HCT116 (cell line): ENCODE measurements around the gene XAGE2. TPM values are rescaled to one million over a fixed set of nuclear protein-coding genes. Genes with fewer than 3 reads are reported as not detected.

Source experiments
- ATAC-seq: fragments of 200-7000 bp; cut with Tn5 transposase; 2 replicates; pipeline ENCODE4 v1.9.1; 2020; ENCODE audit warnings: mild to moderate bottlenecking, moderate library complexity
- BruUV-seq: library from RNA; stranded (reverse); fragments of 400-500 nt; replicated peaks from 2 replicates; lab custom pipeline; 2021; lab: Mats Ljungman, UMichigan
- CTCF ChIA-PET: fragments of 300-600 bp; sonication (Branson Sonifier 250); formaldehyde crosslinking; loops from one replicate; lab custom pipeline; 2021; ENCODE audit warnings: antibody characterized with exemption; lab: Charles Lee
- POLR2A ChIA-PET: fragments of 300-600, 350-600 bp; sonication (Branson Sonifier 250); formaldehyde crosslinking; loops from one replicate; lab custom pipeline; 2021; ENCODE audit warnings: antibody characterized with exemption; lab: Charles Lee
- RAD21 ChIA-PET, 2 experiments: fragments of 300-600 bp; sonication (Branson Sonifier 250); formaldehyde crosslinking; loops; one replicate each; lab custom pipeline; 2023; ENCODE audit warnings: low total read pairs in 2 of 2; ENCODE audit not compliant: uncharacterized antibody in 2 of 2, unreplicated experiment in 2 of 2, low non-redundant PET in 1 of 2; lab: Charles Lee
- DNase-seq: peaks from one replicate; pipeline ENCODE4 v3.0.0-alpha.2; 2010; ENCODE audit warnings: low read depth, low spot score
- H2AFZ ChIP-seq: fragments of 200-600 bp; shearing (Covaris generic), sonication (generic); 2 replicates; pipeline ENCODE4 v1.6.1; 2017; ENCODE audit warnings: low read depth, mixed run types, mixed read lengths, antibody characterized with exemption, low read length; ENCODE audit not compliant: poor library complexity, severe bottlenecking
- H3K27ac ChIP-seq: 2 replicates; pipeline ENCODE4 v1.5.1; 2012; ENCODE audit warnings: low read depth, low read length
- H3K27me3 ChIP-seq: fragments of 200-600 bp; sonication (generic); 2 replicates; pipeline ENCODE4 v1.6.1; 2016; ENCODE audit warnings: mixed run types, low read length, mixed read lengths; ENCODE audit not compliant: insufficient read depth
- H3K36me3 ChIP-seq, 2 experiments: fragments of 200-500 bp in 1 of 2; fragments of 200-600 bp in 1 of 2; sonication (Bioruptor generic) in 1 of 2; sonication (generic) in 1 of 2; 2 replicates each; pipeline versions ENCODE4 v1.5.1 to v1.6.1; 2014 to 2016; ENCODE audit warnings: low read length in 2 of 2, inconsistent platforms in 1 of 2, mixed read lengths in 1 of 2, mixed run types in 1 of 2; ENCODE audit not compliant: insufficient read depth in 2 of 2, control insufficient read depth in 1 of 2
- H3K4me1 ChIP-seq, 2 experiments: fragments of 200-600 bp in 1 of 2; sonication (generic) in 1 of 2; 2 replicates each; pipeline versions ENCODE4 v1.5.1 to v1.6.1; 2012 to 2017; ENCODE audit warnings: low read length in 2 of 2, inconsistent platforms in 1 of 2, mild to moderate bottlenecking in 1 of 2, mixed read lengths in 1 of 2, mixed run types in 1 of 2, moderate library complexity in 1 of 2; ENCODE audit not compliant: insufficient read depth in 2 of 2, control insufficient read depth in 1 of 2
- H3K4me2 ChIP-seq: fragments of 200-600 bp; sonication (generic); 2 replicates; pipeline ENCODE4 v1.6.1; 2017; ENCODE audit warnings: mixed run types, low read length, mixed read lengths
- H3K4me3 ChIP-seq, 2 experiments: fragments of 200-600 bp in 1 of 2; sonication (generic) in 1 of 2; replicated peaks in 1 of 2; 2 replicates each; pipeline ENCODE4 v1.5.1; 2011 to 2016; ENCODE audit warnings: low read length in 2 of 2, control low read depth in 1 of 2, low read depth in 1 of 2, mild to moderate bottlenecking in 1 of 2, mixed read lengths in 1 of 2, mixed run types in 1 of 2
- H3K79me2 ChIP-seq: fragments of 200-600 bp; sonication (generic); 2 replicates; pipeline ENCODE4 v1.6.1; 2017; ENCODE audit warnings: mild to moderate bottlenecking, mixed run types, low read length, moderate library complexity, mixed read lengths; ENCODE audit not compliant: insufficient read depth
- H3K9ac ChIP-seq: fragments of 200-600 bp; sonication (generic); 2 replicates; pipeline ENCODE4 v1.6.1; 2016; ENCODE audit warnings: low read length, mixed read lengths
- H3K9me2 ChIP-seq: fragments of 200-600 bp; sonication (generic), shearing (Covaris generic); 2 replicates; pipeline ENCODE4 v1.6.1; 2017; ENCODE audit warnings: mixed run types, mild to moderate bottlenecking, moderate library complexity; ENCODE audit not compliant: insufficient read depth
- H3K9me3 ChIP-seq, 2 experiments: fragments of 200-500 bp in 1 of 2; fragments of 200-600 bp in 1 of 2; sonication (Bioruptor generic) in 1 of 2; sonication (generic) in 1 of 2; 2 replicates each; pipeline ENCODE4 v1.6.1; 2014 to 2017; ENCODE audit warnings: low read length in 2 of 2, mixed read lengths in 2 of 2, inconsistent platforms in 1 of 2, low read depth in 1 of 2, mild to moderate bottlenecking in 1 of 2, mixed run types in 1 of 2, moderate library complexity in 1 of 2; ENCODE audit not compliant: control insufficient read depth in 1 of 2, insufficient read depth in 1 of 2
- H4K20me1 ChIP-seq: fragments of 200-600 bp; sonication (generic), shearing (Covaris generic); 2 replicates; pipeline ENCODE4 v1.6.1; 2017; ENCODE audit warnings: mixed run types, mild to moderate bottlenecking, moderate library complexity; ENCODE audit not compliant: insufficient read depth
- ATF3 ChIP-seq: IDR thresholded peaks from 2 replicates; pipeline ENCODE4 v1.6.1; 2012
- CBX3 ChIP-seq: IDR thresholded peaks from 2 replicates; pipeline ENCODE4 v1.6.1; 2012; ENCODE audit warnings: low read depth
- ELF1 ChIP-seq: IDR thresholded peaks from 2 replicates; pipeline ENCODE4 v1.6.1; 2012; ENCODE audit warnings: low read depth, borderline replicate concordance
- EZH2 ChIP-seq: fragments of 200-600 bp; sonication (generic); IDR thresholded peaks from 2 replicates; pipeline ENCODE4 v1.6.1; 2017; ENCODE audit warnings: antibody characterized with exemption, mixed run types
- EZH2phosphoT487 ChIP-seq: fragments of 200-600 bp; IDR thresholded peaks from 2 replicates; pipeline ENCODE4 v1.6.1; 2018; ENCODE audit warnings: antibody characterized with exemption, borderline replicate concordance
- MAX ChIP-seq: IDR thresholded peaks from 2 replicates; pipeline ENCODE4 v1.6.1; 2012
- REST ChIP-seq: IDR thresholded peaks from 2 replicates; pipeline ENCODE4 v1.6.1; 2012; ENCODE audit warnings: low read depth
- SP1 ChIP-seq: IDR thresholded peaks from 2 replicates; pipeline ENCODE4 v1.6.1; 2012; ENCODE audit warnings: low read depth
- ZFX ChIP-seq: fragments of 450-650 bp; IDR thresholded peaks from 2 replicates; pipeline ENCODE4 v1.6.1; 2017
- ZNF274 ChIP-seq: fragments of 200-500 bp; sonication (Bioruptor generic); IDR thresholded peaks from 2 replicates; pipeline ENCODE4 v1.6.1; 2014; ENCODE audit warnings: mild to moderate bottlenecking, low read depth, low read length, inconsistent platforms
- intact Hi-C: fragments of 100-400 bp; cut with micrococcal nuclease; formaldehyde crosslinking; loops from 2 replicates; pipeline ENCODE4 v1.10.0; 2022
- total RNA-seq: library from RNA; stranded (reverse); gene quantifications from one replicate; pipeline ENCODE4 v1.2.1, GENCODE V29; 2021; ENCODE audit not compliant: unreplicated experiment

The XAGE2 gene
- total RNA-seq, 1 experiment from 2014 or later: not detected

GRCh38 chrX:52353838-52354237, 15.0 kb upstream of the XAGE2 start:
- ChIA-PET CTCF (no interaction called here), RAD21 (no interaction called here), POLR2A (no interaction called here)
- BruUV-seq: no TSS peak
- DNase-seq (no peak), ATAC-seq (no peak)
- no peak for TF ChIP-seq ATF3
- TF ChIP-seq EZH2phosphoT487: no peak
- TF ChIP-seq CBX3: no peak
- TF ChIP-seq ZFX: no peak
- TF ChIP-seq ELF1: no peak
- no peak for TF ChIP-seq EZH2
- no peak for TF ChIP-seq ZNF274
- TF ChIP-seq SP1: no peak
- no peak for TF ChIP-seq REST
- TF ChIP-seq MAX: no peak
- H3K36me3 ChIP-seq: no peaks in the 10 kb centered on the region
- no peaks in the 10 kb centered on the region for H3K4me1 ChIP-seq
- peaks cover 8% of the 10 kb centered on the region for H3K27me3 ChIP-seq
- no peak overlapping the region for H3K9ac ChIP-seq
- H4K20me1 ChIP-seq: no peaks in the 10 kb centered on the region
- no peaks in the 10 kb centered on the region for H3K9me3 ChIP-seq
- no peaks in the 10 kb centered on the region for H3K9me2 ChIP-seq
- H3K79me2 ChIP-seq: no peaks in the 10 kb centered on the region
- H2AFZ ChIP-seq: no peak overlapping the region
- no peak overlapping the region for H3K4me2 ChIP-seq
- H3K27ac ChIP-seq: no peak overlapping the region
- intact Hi-C loops: no loop called here
- no peak overlapping the region for H3K4me3 ChIP-seq
